MG63 (cell line): ENCODE data around the gene C11orf42. TPM values are rescaled to one million over a fixed set of nuclear protein-coding genes. Genes with fewer than 3 reads are reported as not detected.
A peak's percentile ranks its signal among the peaks of the same experiment; 100 is the strongest.
"Not testable (repeated sequence)": the region's sequence is repeated elsewhere in the genome, so short reads cannot be mapped to it uniquely, and the experiment has no call there.

Experiments
- DNase-seq: peaks from one replicate; pipeline ENCODE4 v3.0.0-alpha.2; 2020
- H3K27me3 ChIP-seq: fragments of 250-450 bp; sonication (Bioruptor Pico); 2 replicates; pipeline ENCODE4 v1.5.1; 2020; ENCODE audit warnings: mild to moderate bottlenecking, moderate library complexity
- H3K36me3 ChIP-seq: fragments of 250-450 bp; sonication (Bioruptor Pico); 2 replicates; pipeline ENCODE4 v1.5.1; 2020; ENCODE audit warnings: mild to moderate bottlenecking, moderate library complexity
- H3K4me3 ChIP-seq: fragments of 250-450 bp; sonication (Bioruptor Pico); 2 replicates; pipeline ENCODE4 v1.5.1; 2020; ENCODE audit warnings: mild to moderate bottlenecking, moderate library complexity
- H3K9me3 ChIP-seq: fragments of 250-450 bp; sonication (Bioruptor Pico); 2 replicates; pipeline ENCODE4 v1.5.1; 2020; ENCODE audit warnings: mild to moderate bottlenecking, moderate library complexity
- total RNA-seq: library from RNA; depleted of rRNA; stranded (reverse); fragments of >200 nt; shearing (Covaris generic); gene quantifications from 2 replicates; pipeline ENCODE4 v1.2.3, GENCODE V29; 2014; ENCODE audit warnings: low replicate concordance; rRNA removed

The C11orf42 gene
- total RNA-seq, 1 experiment from 2014 or later: not detected

- H3K9me3 ChIP-seq: no peaks in the 10 kb centered on the region
- no peak for DNase-seq
- H3K27me3 ChIP-seq: no peaks in the 10 kb centered on the region
- no peaks in the 10 kb centered on the region for H3K36me3 ChIP-seq
- no peak overlapping the region for H3K4me3 ChIP-seq
Observed at GRCh38 chr11:6240139-6240538, 34.8 kb downstream of the C11orf42 start.

GRCh38 chr11:6240781-6241180 is 35.4 kb downstream of the C11orf42 start:
- no peaks in the 10 kb centered on the region for H3K9me3 ChIP-seq
- DNase-seq: no peak

GRCh38 chr11:6241316-6241715 is 36.0 kb downstream of the C11orf42 start:
- H3K9me3 ChIP-seq: no peaks in the 10 kb centered on the region
- no peak overlapping the region for H3K4me3 ChIP-seq
- no peaks in the 10 kb centered on the region for H3K27me3 ChIP-seq
- no peaks in the 10 kb centered on the region for H3K36me3 ChIP-seq
- DNase-seq: no peak

More at GRCh38 chr11:6240781-6241180, 35.4 kb downstream of the C11orf42 start:
- no peaks in the 10 kb centered on the region for H3K27me3 ChIP-seq
- no peaks in the 10 kb centered on the region for H3K36me3 ChIP-seq
- H3K4me3 ChIP-seq: no peak overlapping the region

- H3K9me3 ChIP-seq: no peaks in the 10 kb centered on the region
- no peak overlapping the region for H3K4me3 ChIP-seq
- DNase-seq: peak; percentile 22
- H3K27me3 ChIP-seq: no peaks in the 10 kb centered on the region
- no peaks in the 10 kb centered on the region for H3K36me3 ChIP-seq
Observed at GRCh38 chr11:6245536-6245935, 40.2 kb downstream of the C11orf42 start.

- no peak for DNase-seq
- no peaks in the 10 kb centered on the region for H3K36me3 ChIP-seq
- no peaks in the 10 kb centered on the region for H3K9me3 ChIP-seq
- no peaks in the 10 kb centered on the region for H3K27me3 ChIP-seq
- no peak overlapping the region for H3K4me3 ChIP-seq
Observed at GRCh38 chr11:6248248-6248647, 42.9 kb downstream of the C11orf42 start.

- not testable (repeated sequence) for H3K36me3 ChIP-seq, DNase-seq, H3K27me3 ChIP-seq, H3K4me3 ChIP-seq, H3K9me3 ChIP-seq
Observed at GRCh38 chr11:6248897-6249296, 43.5 kb downstream of the C11orf42 start.

GRCh38 chr11:6249770-6250555 is 44.6 kb downstream of the C11orf42 start:
- Histone ChIP-seq H3K9me3 (no peaks in the 10 kb centered on the region), H3K27me3 (no peaks in the 10 kb centered on the region), H3K36me3 (no peaks in the 10 kb centered on the region), H3K4me3 (no peak overlapping the region)
- peak; percentile 92 for DNase-seq

- Histone ChIP-seq H3K36me3 (no peaks in the 10 kb centered on the region), H3K9me3 (no peaks in the 10 kb centered on the region), H3K27me3 (peaks cover 8% of the 10 kb centered on the region), H3K4me3 (no peak overlapping the region)
- peak; percentile 37 for DNase-seq
Observed at GRCh38 chr11:6251120-6251733, 45.9 kb downstream of the C11orf42 start.

- Histone ChIP-seq H3K36me3 (no peaks in the 10 kb centered on the region), H3K9me3 (no peaks in the 10 kb centered on the region), H3K27me3 (peaks cover 12% of the 10 kb centered on the region), H3K4me3 (no peak overlapping the region)
- DNase-seq: no peak
Observed at GRCh38 chr11:6251990-6252473, 46.7 kb downstream of the C11orf42 start.

- no peak overlapping the region for H3K4me3 ChIP-seq
- H3K9me3 ChIP-seq: no peaks in the 10 kb centered on the region
- peaks cover 23% of the 10 kb centered on the region for H3K27me3 ChIP-seq
- DNase-seq: no peak
- no peaks in the 10 kb centered on the region for H3K36me3 ChIP-seq
Observed at GRCh38 chr11:6253197-6253596, 47.8 kb downstream of the C11orf42 start.

- H3K27me3 ChIP-seq: peaks cover 64% of the 10 kb centered on the region
Observed at GRCh38 chr11:6258141-6258540, 52.8 kb downstream of the C11orf42 start.

GRCh38 chr11:6258571-6259081 is 53.3 kb downstream of the C11orf42 start:
- no peaks in the 10 kb centered on the region for H3K36me3 ChIP-seq
- no peak for DNase-seq
- H3K9me3 ChIP-seq: no peaks in the 10 kb centered on the region
- H3K4me3 ChIP-seq: no peak overlapping the region
- peaks cover 64% of the 10 kb centered on the region for H3K27me3 ChIP-seq

More at GRCh38 chr11:6258141-6258540, 52.8 kb downstream of the C11orf42 start:
- Histone ChIP-seq H3K36me3 (no peaks in the 10 kb centered on the region), H3K9me3 (no peaks in the 10 kb centered on the region), H3K4me3 (no peak overlapping the region)
- DNase-seq: no peak

- DNase-seq: no peak
- no peaks in the 10 kb centered on the region for H3K9me3 ChIP-seq
- peaks cover 75% of the 10 kb centered on the region for H3K27me3 ChIP-seq
Observed at GRCh38 chr11:6260207-6260726, 54.9 kb downstream of the C11orf42 start.

More at GRCh38 chr11:6260207-6260726, 54.9 kb downstream of the C11orf42 start:
- H3K4me3 ChIP-seq: no peak overlapping the region
- no peaks in the 10 kb centered on the region for H3K36me3 ChIP-seq

Other genes starting within 250 kb of the C11orf42 start
- not detected in 2 replicates for gene OR56A5, start 237.1 kb upstream of the C11orf42 start, total RNA-seq
- not detected in 2 replicates for gene OR52L1, start 218.6 kb upstream of the C11orf42 start, total RNA-seq
- not detected in 2 replicates for gene OR56A4, start 198.6 kb upstream of the C11orf42 start, total RNA-seq
- not detected in 2 replicates for gene OR56A1, start 174.8 kb upstream of the C11orf42 start, total RNA-seq
- gene OR56B4, start 97.9 kb upstream of the C11orf42 start, total RNA-seq: not detected in 2 replicates
- not detected in 2 replicates for gene OR52B2, start 35.2 kb upstream of the C11orf42 start, total RNA-seq
- not detected in 2 replicates for gene OR52W1, start 6.3 kb upstream of the C11orf42 start, total RNA-seq
- 9.2 and 9.7 TPM in 2 replicates for gene FHIP1B, start 29.1 kb downstream of the C11orf42 start, total RNA-seq
- not detected in 2 replicates for gene CNGA4, start 33.5 kb downstream of the C11orf42 start, total RNA-seq
- not detected in 2 replicates for gene CCKBR, start 54.3 kb downstream of the C11orf42 start, total RNA-seq
- 159 and 168 TPM in 2 replicates for gene CAVIN3, start 114.9 kb downstream of the C11orf42 start, total RNA-seq
- 13.1 and 17.7 TPM in 2 replicates for gene SMPD1, start 184.9 kb downstream of the C11orf42 start, total RNA-seq
- gene APBB1, start 213.5 kb downstream of the C11orf42 start, total RNA-seq: 7.2 and 21.1 TPM in 2 replicates
- gene HPX, start 235.4 kb downstream of the C11orf42 start, total RNA-seq: 0.20 TPM in 1 of 2 replicates, not detected in the other